ENCODE results near the gene VWCE. TPM values are rescaled to one million over a fixed set of nuclear protein-coding genes. Genes with fewer than 3 reads are reported as not detected.
"Not testable (repeated sequence)": the region's sequence is repeated elsewhere in the genome, so short reads cannot be mapped to it uniquely, and the experiment has no call there.

Gene VWCE
- total RNA-seq, 3 donors from 2014 or later (not counting 1 experiment from before 2014, with no cell fraction given) = 0.61 to 0.95 (median 0.82) TPM

DNA sequence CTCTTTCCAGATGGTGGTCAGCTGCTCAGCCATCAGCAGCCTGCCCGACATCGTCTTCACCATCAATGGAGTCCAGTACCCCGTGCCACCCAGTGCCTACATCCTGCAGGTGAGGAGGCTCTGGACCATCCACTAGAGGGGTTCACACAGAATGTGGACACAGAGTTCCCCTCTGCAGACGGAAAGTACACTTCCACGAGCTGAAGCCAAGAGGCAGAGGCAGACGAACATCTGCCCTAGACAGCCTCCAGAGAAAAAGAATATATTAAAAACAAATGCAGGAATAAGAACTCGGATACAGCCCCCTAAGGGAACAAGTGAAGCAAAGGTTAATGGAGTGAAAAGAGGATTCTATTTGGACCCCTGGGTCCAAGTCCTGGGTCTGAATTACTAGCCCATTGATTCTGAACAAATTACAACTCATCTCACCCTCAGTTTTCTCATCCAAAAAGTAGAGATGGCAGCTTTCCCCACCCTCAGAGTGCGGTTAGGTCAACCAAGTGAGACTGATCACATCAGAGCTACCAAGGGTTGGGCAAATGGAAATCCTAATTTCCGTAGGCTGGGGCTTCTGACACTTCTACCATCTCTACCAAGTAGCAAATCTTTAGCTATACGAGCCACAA lies 83.7 kb downstream of the VWCE start:
- H3K4me1 Mint-ChIP-seq; H3K36me3 ChIP-seq (ENCODE audit: control insufficient read depth, insufficient read depth, low read length); H3K27ac Mint-ChIP-seq; H3K4me3 Mint-ChIP-seq; H3K36me3 Mint-ChIP-seq; H3K9me3 Mint-ChIP-seq; H3K4me3 ChIP-seq (ENCODE audit: low read length); H3K27me3 Mint-ChIP-seq (ENCODE audit: low read depth in 2 of 2); H3K4me1 ChIP-seq (ENCODE audit: control insufficient read depth, insufficient read depth, low read length); H3K27ac ChIP-seq (ENCODE audit: low read length); intact Hi-C loops (cut with micrococcal nuclease); H3K9me3 ChIP-seq (ENCODE audit: control insufficient read depth, insufficient read depth, low read length); ATAC-seq; H3K27me3 ChIP-seq (ENCODE audit: control insufficient read depth, insufficient read depth, low read length); DNase-seq: not testable (repeated sequence)
- WGBS (ENCODE audit: insufficient coverage) = no CpG with 5 or more reads among the region's 10 CpGs

- H3K9me3 ChIP-seq (ENCODE audit: control insufficient read depth, insufficient read depth, low read length); H3K27ac ChIP-seq (ENCODE audit: low read length); H3K4me3 ChIP-seq (ENCODE audit: low read length); ATAC-seq; intact Hi-C loops (cut with micrococcal nuclease); H3K4me1 ChIP-seq (ENCODE audit: control insufficient read depth, insufficient read depth, low read length); H3K27me3 Mint-ChIP-seq (ENCODE audit: low read depth in 2 of 2); DNase-seq; H3K4me1 Mint-ChIP-seq; H3K27me3 ChIP-seq (ENCODE audit: control insufficient read depth, insufficient read depth, low read length); H3K4me3 Mint-ChIP-seq; H3K9me3 Mint-ChIP-seq; H3K27ac Mint-ChIP-seq; H3K36me3 ChIP-seq (ENCODE audit: control insufficient read depth, insufficient read depth, low read length); H3K36me3 Mint-ChIP-seq: not testable (repeated sequence)
- WGBS (ENCODE audit: insufficient coverage) = no CpG with 5 or more reads among the region's 6 CpGs
These were observed 84.5 kb downstream of the VWCE start for GRCh38 chr11:61210629-61211028.

Other genes starting within 250 kb of the VWCE start
- gene CD5, start 192.8 kb downstream of the VWCE start, total RNA-seq = 10 to 100 TPM in 1 of 3 donors, 1 to 10 TPM in 2; 1.2 to 17.7 (median 7.9) TPM
- 1 to 10 TPM; 6.4 to 6.9 (median 6.5) TPM for gene VPS37C, start 133.9 kb downstream of the VWCE start, total RNA-seq
- gene PGA3, start 91.8 kb downstream of the VWCE start, total RNA-seq = not detected
- not detected for gene PGA4, start 73.0 kb downstream of the VWCE start, total RNA-seq
- not detected for gene PGA5, start 54.1 kb downstream of the VWCE start, total RNA-seq
- gene DDB1, start 37.8 kb upstream of the VWCE start, total RNA-seq = 100 to 1,000 TPM; 170 to 233 (median 229) TPM
- gene TKFC, start 37.9 kb upstream of the VWCE start, total RNA-seq = 10 to 100 TPM; 32.9 to 54.8 (median 38.6) TPM
- gene CYB561A3, start 66.6 kb upstream of the VWCE start, total RNA-seq = 10 to 100 TPM; 24.6 to 33.5 (median 30.2) TPM
- gene TMEM138, start 67.1 kb upstream of the VWCE start, total RNA-seq = 10 to 100 TPM; 63.8 to 75.9 (median 66.5) TPM
- 10 to 100 TPM in 1 of 3 donors, 1 to 10 TPM in 2; 5.1 to 10.7 (median 9.2) TPM for gene TMEM216, start 97.3 kb upstream of the VWCE start, total RNA-seq
- gene CPSF7, start 134.7 kb upstream of the VWCE start, total RNA-seq = 100 to 1,000 TPM in 2 of 3 donors, 10 to 100 TPM in 1; 99.5 to 120 (median 104) TPM
- gene SDHAF2, start 134.8 kb upstream of the VWCE start, total RNA-seq = 10 to 100 TPM; 40.2 to 50.4 (median 40.8) TPM
- gene LRRC10B, start 213.4 kb upstream of the VWCE start, total RNA-seq = not detected